Endometrial microvascular endothelial cells (primary cell): ENCODE results near the gene PATE3. TPM values are rescaled to one million over a fixed set of nuclear protein-coding genes. Genes with fewer than 3 reads are reported as not detected.

Source experiments
- in situ Hi-C: cut with HindIII; loops from 2 replicates; pipeline ENCODE4 v1.10.0; 2017; ENCODE audit warnings: low sequenced_read_pairs, low pct_unique_long_range_greater_than_20kb; ENCODE audit errors: inconsistent ontology term
- total RNA-seq: library from RNA; depleted of rRNA; stranded (reverse); fragments of >200 nt; gene quantifications from one replicate; pipeline ENCODE4 v1.2.3, GENCODE V29; 2015; ENCODE audit errors: inconsistent ontology term

The PATE3 gene
- total RNA-seq, 1 donor from 2014 or later, result not detected

DNA sequence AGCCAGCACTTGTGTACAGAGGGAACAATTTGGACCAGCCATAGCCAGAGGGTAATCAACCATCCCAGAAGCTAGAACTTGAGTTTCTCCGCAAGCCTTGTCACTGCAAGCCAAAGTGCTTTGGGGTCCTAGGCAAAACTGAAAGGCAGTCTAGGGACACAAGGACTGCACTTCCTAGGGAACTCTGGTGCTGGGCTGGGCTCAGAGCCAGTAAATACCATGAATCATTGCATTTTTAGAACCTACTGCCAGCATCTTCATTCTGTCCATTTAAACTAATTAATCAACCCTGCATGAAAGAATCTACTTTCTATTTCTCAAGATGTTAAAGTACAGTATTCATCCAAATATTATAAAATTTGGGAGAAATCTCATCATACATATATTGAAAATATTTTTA lies 20.0 kb downstream of the PATE3 start:
- in situ Hi-C loops, result no loop called here

- in situ Hi-C loops, result no loop called here
Measured at GRCh38 chr11:125833016-125833415, 45.1 kb downstream of the PATE3 start, which contains the start of gene PATE4. PATE4 (plus strand) TSS chr11:125833316; CDS start chr11:125833360, 44 bp downstream.

DNA sequence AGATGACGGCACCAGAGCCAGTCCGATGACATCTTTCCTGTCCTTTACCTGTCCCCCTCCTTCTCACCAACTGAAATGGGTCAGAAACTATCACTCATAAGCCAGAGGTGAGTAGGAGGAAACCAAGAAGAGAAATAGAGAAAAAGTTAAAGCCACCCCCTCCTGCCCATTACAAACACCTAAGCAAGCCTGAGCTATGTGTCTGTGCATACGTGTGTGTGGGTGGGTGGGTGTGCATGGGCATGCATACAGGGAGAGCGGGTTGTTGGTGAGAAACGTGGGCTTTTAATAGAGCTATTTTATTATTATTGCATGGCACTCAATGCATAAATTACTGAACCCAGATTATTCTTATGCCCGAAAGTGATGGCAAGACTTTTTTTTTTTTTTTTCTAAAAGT lies 47.8 kb downstream of the PATE3 start:
- in situ Hi-C loops, result no loop called here

Other genes with a start within 250 kb of the PATE3 start
- gene EI24, start 218.7 kb upstream of the PATE3 start, total RNA-seq, result 154 TPM
- gene STT3A, start 195.3 kb upstream of the PATE3 start, total RNA-seq, result 272 TPM
- gene CHEK1, start 163.0 kb upstream of the PATE3 start, total RNA-seq, result 38.7 TPM
- gene ACRV1, start 107.3 kb upstream of the PATE3 start, total RNA-seq, result not detected
- not detected for gene PATE1, start 41.8 kb upstream of the PATE3 start, total RNA-seq
- not detected for gene PATE2, start 9.3 kb upstream of the PATE3 start, total RNA-seq
- not detected for gene PATE4, start 45.2 kb downstream of the PATE3 start, total RNA-seq
- 12.4 TPM for gene HYLS1, start 99.5 kb downstream of the PATE3 start, total RNA-seq
- 10.1 TPM for gene PUS3, start 115.1 kb downstream of the PATE3 start, total RNA-seq
- not detected for gene DDX25, start 116.4 kb downstream of the PATE3 start, total RNA-seq
- gene VSIG10L2, start 157.9 kb downstream of the PATE3 start, total RNA-seq, result not detected